Kasumi-1 (cell line): ENCODE results near the gene LRBA.
A peak's percentile ranks its signal among the peaks of the same experiment; 100 is the strongest.

Source experiments
- DNase-seq, 2 experiments: peaks; one replicate each; lab custom pipeline; 2025; lab: John Stamatoyannopoulos, UW

The LRBA gene

DNA sequence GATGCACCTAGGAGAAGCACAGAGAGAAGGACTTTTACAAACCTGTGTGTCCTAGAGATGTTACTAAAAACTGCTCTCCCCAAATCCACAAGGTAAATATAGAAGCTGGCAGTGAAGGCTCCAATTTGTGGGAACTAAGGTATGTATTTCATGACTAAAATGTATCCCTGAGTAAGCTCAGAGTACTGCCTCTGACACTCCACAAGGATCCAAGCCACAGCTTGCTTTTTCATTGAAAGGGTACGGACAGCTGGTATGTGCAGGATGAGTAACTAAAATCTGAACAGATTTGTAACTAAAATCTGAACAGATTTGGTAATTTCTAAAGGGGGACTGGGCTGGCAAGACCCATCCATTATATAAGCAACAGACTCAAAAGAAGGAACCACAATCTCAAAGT is 749.3 kb downstream of the LRBA start:
- DNase-seq: no peak

DNA sequence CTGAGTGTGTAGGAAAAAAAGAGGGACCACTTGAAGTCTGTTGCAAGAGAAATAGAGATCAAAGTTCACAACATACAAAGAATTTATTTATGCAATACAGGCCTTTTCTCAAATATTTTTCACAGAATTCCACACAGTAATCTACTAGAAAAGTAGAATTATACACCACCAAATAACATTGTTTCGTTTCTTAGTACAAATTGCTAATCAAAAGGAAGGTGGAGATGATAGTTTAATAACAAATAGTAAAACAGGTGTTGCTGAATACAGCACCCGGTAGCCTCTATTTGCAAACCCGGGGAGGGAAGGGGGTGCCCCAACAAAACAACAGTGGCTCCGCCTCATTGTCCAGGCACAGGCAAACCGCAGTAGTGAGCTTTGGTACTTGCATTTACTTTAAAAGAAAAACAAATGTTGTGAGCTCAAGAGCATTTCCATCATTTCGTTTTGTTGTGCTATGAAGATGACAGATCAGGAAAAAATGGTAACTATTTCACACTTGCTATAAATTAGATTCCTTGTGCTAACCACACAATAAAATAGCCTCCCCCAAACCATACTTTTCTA is 750.4 kb downstream of the LRBA start:
- no peak for DNase-seq

DNA sequence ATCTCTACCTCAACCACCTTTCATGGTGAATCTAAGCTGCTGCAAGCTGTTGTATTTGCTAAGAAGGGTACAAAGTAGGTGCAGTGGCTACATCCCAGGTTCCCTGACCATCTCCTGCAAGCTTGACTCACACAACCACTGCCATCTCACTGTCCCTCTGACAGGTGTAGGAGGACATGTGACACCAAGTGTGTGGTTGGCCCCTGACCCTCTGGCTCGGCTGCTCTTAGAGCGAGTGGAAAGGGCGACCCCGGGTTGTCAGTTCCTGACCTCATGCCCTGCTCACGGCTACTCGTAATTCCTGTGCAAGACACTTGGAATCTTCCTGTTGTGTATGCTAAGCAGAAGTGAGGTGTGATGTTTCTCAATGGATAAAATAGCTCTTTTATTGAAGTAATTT is 752.5 kb downstream of the LRBA start:
- no peak for DNase-seq

DNA sequence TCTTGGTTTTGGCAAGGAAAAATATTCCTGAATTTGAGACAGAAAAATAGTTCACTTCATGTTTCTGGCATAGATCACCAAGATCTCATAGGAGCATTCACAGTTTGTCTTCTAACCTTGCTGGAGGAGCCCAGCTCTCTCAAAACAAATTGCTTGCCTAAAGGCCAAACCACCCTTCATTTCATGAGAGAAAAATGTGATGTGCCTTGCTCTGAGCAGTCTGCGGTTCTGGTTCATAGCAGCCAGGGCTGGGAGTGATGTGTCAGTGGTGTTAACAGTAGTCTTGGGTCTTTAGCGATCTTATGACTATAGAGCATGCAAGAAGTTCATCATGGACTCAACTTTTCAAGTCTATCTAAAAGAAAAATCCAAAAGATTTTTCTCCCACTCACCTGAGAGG is 753.5 kb downstream of the LRBA start:
- no peak for DNase-seq

DNA sequence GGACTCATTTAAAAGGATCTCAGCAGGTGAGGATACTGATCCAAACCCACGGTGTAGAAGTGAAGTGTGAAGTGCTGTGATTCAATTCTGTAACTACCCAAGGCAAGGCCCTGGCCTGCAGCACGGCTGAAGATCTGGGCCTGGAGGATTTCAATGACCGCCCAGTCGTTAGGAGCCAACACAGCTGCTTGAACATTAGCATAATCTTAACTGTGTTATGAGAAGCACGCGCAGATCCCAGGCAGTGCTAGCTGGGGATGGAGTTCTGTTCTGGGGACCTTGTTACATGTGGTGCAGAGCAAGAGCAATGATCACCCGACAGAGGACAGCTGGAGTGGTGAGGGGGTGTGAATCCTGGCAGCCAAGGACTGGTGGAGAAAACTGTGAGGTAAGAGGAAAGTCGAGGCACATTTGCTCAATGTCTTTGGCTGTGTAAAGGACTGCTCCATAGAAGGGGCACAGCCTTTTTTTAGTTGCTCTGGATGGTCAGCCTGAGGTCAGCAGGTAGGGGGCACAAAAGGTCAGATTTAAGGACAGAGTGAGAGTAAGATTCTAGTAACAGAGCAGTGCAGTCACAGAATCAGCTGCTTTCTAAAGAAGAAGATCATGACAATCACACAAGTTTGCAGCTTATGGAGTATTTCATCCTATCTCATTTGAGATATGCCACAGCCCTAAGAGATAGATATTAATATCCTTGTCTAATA is 755.1 kb downstream of the LRBA start:
- no peak for DNase-seq

DNA sequence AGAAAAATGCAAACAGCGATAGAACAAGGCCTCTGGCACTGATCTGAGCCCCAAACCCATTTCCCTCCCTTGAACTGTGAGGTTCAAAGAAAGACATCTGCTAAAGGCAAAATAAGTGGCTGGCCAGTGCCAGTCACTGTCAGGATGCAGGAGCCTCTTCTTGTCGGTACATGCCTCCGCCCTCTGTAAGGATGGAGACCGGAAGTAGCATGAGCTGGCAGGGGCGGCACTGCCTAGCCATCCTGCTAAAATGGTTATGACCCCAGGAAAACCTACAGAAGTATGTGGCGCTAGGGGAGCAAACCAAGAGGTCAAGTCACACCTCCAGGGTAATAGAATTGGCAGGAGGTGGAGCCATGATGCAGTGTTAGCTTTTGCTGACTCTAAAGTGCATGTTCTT is 756.5 kb downstream of the LRBA start:
- DNase-seq: no peak

DNA sequence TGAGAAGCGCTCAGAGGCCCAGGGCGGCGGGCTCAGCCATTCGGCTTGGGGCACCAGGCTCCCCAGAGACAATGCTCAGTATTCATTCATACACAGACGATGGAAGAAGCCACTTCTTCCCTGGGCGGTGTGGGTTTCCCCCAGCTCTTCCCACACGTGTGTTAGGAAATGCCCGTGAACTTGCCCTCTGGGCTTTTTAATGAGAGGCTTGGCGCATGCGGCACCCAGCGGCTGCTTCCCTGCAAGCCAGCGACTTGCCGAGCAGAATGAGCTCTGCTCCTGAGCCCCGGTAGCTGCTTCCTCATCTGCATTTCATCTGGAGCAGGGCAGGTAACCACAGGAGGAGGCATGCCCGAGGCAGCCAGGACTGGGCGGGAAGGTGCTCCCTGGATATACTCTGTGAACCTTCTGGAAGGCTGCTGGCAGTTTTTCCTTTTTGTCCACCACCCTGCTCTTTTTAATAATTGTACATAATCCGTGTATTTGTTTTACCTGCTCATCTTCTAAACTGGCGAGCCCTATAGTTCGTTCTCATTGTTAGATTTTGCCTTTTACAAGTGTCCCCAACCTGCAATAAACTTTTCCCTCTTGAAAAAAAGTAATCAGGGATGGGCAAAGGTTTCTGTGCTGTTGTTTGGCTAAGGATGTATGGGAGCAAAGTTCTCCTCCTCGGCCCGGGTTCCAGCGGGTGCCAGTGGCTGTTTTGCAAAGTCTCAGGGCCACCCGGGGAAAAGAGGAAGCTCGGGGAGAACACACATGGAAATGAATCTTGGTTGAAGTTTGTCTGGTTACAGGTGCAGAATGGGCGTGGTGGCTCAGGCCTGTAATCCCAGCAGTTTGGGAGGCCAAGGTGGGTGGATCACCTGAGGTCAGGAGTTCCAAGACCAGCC is 758.0 kb downstream of the LRBA start:
- DNase-seq: peak in 1 of 2 experiments; percentile 7

DNA sequence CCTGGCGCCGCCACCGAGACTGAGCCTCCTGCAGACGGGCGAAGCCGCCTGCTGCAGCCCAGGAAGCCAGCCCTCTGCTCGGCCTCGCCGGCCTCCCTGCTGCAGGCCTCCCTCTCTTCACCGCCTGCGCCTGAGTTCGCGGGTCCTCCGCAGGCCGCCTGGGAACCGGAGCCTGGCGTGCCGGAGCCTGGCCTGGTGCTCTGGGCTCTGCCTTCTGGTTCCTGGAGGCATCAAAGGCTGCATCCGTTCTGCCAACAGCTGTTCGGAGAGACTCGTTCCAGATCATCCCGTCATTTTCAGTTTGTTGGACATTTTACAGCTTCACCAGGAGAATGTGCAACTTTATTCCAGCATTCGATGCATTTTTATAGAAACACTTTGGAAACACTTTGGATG is 758.9 kb downstream of the LRBA start:
- no peak for DNase-seq

DNA sequence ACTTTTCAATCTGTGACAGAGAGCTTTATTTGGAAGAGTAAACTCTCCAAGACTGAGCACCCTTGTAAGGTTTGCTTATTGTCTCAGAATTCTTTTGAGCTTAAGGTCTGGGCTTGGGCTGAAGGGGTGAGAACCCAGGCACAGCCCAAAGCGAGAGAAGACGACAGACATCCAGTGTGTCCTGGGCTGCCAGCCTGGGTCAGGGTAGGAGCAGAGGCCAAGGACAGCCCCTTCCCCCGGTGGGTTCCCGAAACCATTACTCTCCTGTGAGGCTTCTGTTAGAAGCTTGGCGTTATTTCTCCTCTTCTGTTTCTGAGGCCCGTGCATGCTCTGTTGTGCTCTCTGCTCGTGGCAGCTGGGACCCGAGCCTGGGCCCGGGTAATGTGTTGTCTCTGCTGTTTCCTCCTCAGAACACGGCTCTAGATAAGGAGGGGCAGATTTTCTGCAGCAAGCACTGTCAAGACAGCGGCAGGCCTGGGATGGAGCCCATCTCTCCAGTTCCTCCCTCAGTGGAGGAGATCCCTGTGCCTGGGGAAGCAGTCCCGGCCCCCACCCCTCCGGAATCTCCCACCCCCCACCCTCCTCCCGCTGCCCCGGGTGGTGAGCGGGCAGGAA is 759.4 kb downstream of the LRBA start:
- no peak for DNase-seq

DNA sequence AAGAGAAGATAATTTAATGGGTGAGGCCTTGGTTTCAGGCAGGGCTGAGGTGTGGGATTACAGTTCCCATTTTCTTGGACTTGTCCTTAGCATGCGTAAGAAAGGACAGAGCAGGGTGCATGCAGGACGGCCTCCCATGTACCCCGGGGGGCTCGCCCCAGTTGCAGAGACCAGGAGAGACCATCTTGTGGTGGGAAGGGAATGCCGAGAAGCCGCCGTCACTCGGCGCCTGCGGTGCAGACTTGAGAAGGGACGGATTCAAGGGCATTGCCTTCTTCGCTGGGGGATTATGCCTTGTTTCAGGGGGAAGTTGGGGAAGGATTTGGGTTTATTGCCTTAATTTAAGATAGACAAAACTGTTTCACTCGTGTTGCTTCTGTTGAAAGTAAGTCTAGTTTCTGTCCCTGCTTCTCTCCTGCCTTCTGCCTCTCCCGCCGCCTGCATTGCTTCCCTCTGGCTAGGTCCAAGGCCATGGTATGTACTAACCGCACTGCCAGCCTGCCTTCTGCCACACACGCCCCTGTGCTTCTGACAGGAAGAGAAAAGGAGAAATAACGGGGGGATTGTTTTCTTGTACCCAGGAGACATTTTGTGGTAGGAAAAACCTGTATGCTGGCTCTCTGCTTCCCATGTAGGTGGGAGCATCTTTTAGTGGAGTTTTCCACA is 761.0 kb downstream of the LRBA start:
- DNase-seq: peak; percentile 55 to 65

DNA sequence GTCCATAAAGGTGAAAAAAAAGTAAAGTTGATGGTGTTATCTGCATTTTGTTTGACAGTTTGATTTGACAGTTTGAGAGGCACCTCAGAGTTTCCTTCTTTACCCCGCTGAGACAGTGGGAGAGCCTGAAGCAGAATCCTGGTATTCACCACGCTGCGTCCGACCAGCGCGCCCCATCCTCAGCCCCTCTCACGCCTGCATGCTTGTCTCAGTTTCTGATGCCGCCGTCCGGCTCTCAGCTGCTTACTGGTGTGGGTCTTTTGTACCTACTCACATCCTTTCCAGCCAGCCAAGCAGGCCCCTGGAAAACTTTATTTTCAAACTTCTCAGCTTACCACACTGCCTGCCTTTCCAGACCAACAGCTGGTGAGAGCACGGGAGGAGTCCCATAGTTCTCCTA is 761.7 kb downstream of the LRBA start:
- DNase-seq: no peak

DNA sequence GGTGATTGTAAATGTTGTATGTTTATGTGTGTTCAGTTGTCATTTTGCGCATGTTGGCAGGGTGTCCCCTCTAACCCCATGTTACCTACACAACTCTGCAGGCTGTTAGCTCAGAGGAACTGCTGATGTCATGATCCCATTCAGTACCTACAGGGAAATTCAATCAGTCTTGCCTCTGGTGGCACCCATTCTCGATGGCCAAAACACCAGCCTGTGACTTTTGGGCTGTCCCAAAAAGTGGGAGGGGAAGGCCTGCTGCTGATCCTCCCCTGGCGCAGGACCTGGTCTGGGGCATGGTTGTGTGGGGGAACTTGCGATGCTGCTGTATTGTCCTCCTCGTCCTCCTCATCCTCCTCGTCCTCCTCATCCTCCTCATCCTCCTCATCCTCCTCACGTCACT is 762.3 kb downstream of the LRBA start:
- no peak for DNase-seq

DNA sequence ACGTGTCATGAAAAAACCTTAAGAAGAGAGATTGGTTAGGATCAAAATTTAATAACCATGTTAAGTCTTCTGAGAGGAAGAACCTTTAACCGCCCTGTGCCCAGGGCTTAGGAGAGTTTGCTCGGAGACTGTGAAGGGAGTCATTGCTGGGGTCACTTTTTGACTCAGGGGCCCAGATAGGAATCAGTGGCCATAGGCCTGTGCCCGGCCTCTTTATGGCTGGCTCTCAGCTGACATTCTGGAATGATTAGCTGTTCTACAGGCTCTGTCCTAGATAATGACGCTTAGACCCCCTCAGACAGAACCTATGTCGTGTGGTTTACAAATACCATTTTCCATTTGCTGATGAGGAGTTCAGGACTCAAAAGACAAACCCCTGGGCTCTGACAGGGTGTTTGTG is 762.8 kb downstream of the LRBA start:
- DNase-seq: no peak

DNA sequence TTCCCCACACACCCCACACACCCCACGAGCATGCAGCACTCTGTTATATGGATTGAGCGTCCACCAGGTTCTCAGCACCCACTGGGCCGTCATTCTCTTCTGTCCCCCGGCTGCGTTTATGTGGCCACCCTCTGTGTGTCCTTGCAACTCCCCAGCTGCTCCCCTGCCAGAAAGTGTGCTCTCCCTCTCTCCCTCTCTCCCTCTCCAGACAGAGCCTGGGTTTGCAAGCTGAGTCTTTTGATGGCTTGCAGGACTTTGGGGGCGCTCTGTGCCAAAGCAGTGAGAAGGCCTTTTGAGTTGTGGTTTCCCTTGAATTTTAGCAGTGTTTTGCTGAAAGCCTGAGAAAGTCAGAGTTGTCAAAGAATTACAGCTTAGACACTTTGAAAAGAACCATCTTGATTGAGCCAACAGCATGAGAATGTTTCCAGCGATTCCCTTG is 763.3 kb downstream of the LRBA start:
- DNase-seq: no peak

DNA sequence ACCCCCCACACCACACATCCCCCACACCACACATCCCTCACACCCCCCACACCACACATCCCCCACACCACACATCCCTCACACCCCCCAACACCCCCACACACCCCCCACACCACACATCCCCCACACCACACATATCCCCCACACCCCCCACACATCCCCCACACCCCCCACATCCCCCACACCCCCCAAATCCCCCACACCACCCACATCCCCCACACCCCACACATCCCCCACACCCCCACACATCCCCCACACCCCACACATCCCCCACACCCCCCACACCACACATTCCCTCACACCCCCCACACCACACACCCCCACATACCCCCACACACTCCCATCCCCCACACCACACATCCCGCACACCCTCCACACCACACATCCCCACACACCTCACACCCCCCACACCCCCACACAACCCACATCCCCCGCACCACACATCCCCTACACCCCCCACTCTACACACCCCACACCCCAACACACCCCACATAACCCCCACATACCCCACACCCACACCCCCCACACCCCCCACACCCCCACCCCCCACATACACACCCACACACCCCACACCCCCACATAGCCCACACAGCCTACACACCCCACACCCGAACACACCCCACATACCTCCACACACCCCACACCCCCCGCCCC is 764.0 kb downstream of the LRBA start:
- DNase-seq: no peak

DNA sequence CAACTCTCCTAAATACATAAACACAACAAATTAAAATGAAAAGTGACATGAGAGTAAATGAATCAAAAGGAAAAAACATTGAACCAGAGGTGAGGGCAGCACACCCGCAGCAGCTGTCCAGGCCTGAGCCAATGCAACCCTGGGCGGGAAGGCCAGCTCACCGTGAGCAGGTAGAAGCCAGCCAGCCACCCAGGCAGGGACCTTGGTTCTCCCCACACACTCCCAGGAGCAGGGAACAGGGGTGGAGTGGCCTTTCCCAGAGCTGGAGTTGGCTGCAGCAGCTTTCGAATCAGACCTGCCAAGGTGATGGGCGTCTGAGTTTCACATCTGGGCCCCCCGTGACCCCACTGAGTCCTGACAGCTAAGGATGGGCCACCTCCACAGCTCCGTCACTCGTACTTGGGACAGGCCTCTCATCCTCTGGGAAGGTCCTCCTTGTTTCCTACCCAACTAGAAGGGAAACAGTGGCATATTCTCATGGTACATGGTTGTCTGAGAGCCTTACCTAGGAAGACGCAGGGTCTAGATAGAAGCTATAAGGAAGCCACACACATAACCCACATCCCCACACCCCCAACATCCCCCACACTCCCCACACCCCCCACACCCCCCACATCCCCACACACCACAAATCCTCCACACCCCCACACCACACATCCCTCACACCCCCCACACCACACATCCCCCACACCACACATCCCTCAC is 764.6 kb downstream of the LRBA start:
- DNase-seq: no peak

DNA sequence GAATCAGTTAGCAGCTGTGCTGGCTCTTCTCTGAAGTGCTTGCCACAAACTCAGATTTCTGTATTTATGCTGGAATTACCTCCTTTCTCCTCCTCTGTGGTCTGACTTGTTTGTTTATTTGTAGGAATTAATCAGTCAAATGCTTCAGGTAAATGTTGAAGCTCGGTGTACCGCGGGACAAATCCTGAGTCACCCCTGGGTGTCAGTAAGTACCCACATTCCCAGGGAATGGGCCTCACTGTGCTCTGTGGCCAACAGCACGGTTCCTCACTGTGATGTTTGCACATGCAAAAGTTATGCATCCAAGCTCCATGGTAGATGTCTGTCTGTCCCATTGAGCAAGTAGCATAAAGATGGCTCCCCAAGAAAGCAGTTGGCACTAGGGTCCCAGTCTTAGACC is 766.9 kb downstream of the LRBA start:
- no peak for DNase-seq

DNA sequence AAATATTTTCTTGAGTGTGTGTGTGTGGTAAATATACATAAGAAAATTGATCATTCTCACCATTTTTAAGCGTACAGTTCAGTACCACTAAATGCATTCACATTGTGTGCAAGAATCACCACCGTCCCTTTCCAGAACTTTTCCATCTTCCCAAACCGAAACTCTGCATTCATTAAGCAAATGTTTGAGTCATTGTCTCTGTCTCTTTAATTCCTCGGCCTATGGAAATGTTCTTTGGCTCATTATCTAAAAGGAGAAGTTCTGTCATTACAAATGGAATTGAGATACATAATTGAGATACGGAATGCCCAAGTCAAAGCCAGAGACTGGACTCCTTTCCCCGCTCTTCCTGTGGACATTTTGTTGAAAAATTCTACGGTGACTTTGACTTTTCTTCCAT is 767.9 kb downstream of the LRBA start:
- no peak for DNase-seq

DNA sequence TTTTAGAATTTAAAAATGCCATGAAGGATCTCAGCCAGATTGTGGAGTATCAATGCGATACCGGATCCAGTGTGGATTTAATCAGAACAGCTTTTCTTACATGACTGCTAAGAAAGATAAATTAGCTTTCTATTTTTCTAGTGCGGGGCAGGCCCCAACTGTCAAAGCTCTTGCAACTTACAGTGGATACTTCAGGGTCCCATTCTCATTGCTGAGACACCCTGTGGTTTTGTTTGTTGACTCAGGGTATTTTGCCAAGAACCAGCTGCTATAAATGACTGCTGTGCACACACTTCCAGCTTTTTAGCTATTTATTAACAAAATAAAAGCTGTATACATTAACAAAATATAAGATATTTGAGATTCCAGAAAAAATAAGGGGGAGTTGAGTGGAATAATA is 770.5 kb downstream of the LRBA start:
- DNase-seq: no peak

DNA sequence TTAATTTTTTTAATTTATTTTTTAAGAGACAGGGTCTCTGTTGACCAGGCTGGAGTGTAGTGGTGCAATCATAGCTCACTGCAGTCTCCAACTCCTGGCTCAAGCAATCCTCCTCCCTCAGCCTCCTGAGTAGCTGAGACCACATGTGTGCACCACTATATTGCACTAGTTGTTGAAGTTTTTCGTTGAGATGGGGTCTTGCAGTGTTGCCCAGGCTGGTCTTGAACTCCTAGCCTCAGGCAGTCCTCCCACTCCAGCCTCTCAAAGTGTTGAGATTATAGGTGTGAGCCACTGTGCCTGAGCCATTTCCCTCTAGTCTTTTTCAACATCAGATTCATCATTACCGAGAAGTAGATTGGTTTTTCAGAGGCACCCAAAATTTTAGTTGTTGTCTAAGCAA is 771.2 kb downstream of the LRBA start:
- DNase-seq: no peak
